Measurements from ENCODE around the gene SCLY.

Gene SCLY

GRCh38 chr2:238094438-238095022 lies 33.7 kb downstream of the SCLY start:
- TF ChIP-seq EGR1 (IDR thresholded peaks at IDR 0.05) (no peak), YY1 (IDR thresholded peaks at IDR 0.05; ENCODE audit: low read depth) (no peak), TAF1 (IDR thresholded peaks at IDR 0.05; ENCODE audit: low read depth) (no peak), MAX (IDR thresholded peaks at IDR 0.05) (no peak), TCF12 (IDR thresholded peaks at IDR 0.05; ENCODE audit: low read depth) (no peak), CEBPB (IDR thresholded peaks at IDR 0.05) (no peak), TEAD4 (IDR thresholded peaks at IDR 0.05) (no peak), EP300 (IDR thresholded peaks at IDR 0.05; ENCODE audit: borderline replicate concordance) (no peak), NFIC (IDR thresholded peaks at IDR 0.05) (no peak), RAD21 (IDR thresholded peaks at IDR 0.05; ENCODE audit: low read depth) (no peak), FOXM1 (IDR thresholded peaks at IDR 0.05; ENCODE audit: borderline replicate concordance, low read depth) (no peak), USF1 (IDR thresholded peaks at IDR 0.05) (no peak)

DNA sequence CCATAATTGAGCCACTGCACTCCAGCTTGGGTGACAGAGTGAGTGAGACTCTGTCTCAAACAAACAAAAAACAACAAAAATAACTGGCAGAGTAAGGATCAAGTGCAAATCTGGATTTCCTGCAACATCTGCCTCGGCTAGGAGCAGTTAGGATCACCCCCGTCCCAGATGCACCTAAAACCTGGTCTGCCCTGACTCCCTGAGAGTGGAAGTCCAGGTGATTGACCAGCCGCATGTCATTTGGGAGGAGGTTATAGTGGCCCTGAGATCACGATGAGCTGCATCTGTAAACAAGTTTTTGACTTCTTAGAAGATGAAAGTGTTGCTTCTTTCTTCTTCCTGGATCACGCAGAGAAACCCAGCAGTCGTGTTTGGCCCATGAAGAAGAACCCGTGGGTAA lies 34.3 kb downstream of the SCLY start:
- no peak for TF ChIP-seq EP300 (IDR thresholded peaks at IDR 0.05; ENCODE audit: borderline replicate concordance)
- no peak for TF ChIP-seq TCF12 (IDR thresholded peaks at IDR 0.05; ENCODE audit: low read depth)
- TF ChIP-seq CREB1 (IDR thresholded peaks at IDR 0.05; ENCODE audit: low read depth): no peak
- TF ChIP-seq FOXM1 (IDR thresholded peaks at IDR 0.05; ENCODE audit: borderline replicate concordance, low read depth): no peak
- no peak for TF ChIP-seq TEAD4 (IDR thresholded peaks at IDR 0.05)
- TF ChIP-seq RAD21 (IDR thresholded peaks at IDR 0.05; ENCODE audit: low read depth): no peak
- TF ChIP-seq, protein P1, sequence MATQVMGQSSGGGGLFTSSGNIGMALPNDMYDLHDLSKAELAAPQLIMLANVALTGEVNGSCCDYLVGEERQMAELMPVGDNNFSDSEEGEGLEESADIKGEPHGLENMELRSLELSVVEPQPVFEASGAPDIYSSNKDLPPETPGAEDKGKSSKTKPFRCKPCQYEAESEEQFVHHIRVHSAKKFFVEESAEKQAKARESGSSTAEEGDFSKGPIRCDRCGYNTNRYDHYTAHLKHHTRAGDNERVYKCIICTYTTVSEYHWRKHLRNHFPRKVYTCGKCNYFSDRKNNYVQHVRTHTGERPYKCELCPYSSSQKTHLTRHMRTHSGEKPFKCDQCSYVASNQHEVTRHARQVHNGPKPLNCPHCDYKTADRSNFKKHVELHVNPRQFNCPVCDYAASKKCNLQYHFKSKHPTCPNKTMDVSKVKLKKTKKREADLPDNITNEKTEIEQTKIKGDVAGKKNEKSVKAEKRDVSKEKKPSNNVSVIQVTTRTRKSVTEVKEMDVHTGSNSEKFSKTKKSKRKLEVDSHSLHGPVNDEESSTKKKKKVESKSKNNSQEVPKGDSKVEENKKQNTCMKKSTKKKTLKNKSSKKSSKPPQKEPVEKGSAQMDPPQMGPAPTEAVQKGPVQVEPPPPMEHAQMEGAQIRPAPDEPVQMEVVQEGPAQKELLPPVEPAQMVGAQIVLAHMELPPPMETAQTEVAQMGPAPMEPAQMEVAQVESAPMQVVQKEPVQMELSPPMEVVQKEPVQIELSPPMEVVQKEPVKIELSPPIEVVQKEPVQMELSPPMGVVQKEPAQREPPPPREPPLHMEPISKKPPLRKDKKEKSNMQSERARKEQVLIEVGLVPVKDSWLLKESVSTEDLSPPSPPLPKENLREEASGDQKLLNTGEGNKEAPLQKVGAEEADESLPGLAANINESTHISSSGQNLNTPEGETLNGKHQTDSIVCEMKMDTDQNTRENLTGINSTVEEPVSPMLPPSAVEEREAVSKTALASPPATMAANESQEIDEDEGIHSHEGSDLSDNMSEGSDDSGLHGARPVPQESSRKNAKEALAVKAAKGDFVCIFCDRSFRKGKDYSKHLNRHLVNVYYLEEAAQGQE (IDR thresholded peaks at IDR 0.05; ENCODE audit: low read depth): no peak
- TF ChIP-seq EGR1 (IDR thresholded peaks at IDR 0.05): no peak
- no peak for TF ChIP-seq YY1 (IDR thresholded peaks at IDR 0.05; ENCODE audit: low read depth)
- no peak for TF ChIP-seq TAF1 (IDR thresholded peaks at IDR 0.05; ENCODE audit: low read depth)
- no peak for TF ChIP-seq MAX (IDR thresholded peaks at IDR 0.05)
- TF ChIP-seq ZBTB7A (IDR thresholded peaks at IDR 0.05; ENCODE audit: low read depth): no peak
- no peak for TF ChIP-seq NFIC (IDR thresholded peaks at IDR 0.05)
- no peak for TF ChIP-seq CEBPB (IDR thresholded peaks at IDR 0.05)
- no peak for TF ChIP-seq USF1 (IDR thresholded peaks at IDR 0.05)

- no peak for TF ChIP-seq EGR1 (IDR thresholded peaks at IDR 0.05)
- TF ChIP-seq USF1 (IDR thresholded peaks at IDR 0.05): peak; percentile 87
- peak; percentile 71 for TF ChIP-seq ZBTB7A (IDR thresholded peaks at IDR 0.05; ENCODE audit: low read depth)
- no peak; the same call in 1 of the 2 replicates for TF ChIP-seq TAF1 (IDR thresholded peaks at IDR 0.05; ENCODE audit: low read depth)
- TF ChIP-seq, protein P1 (IDR thresholded peaks at IDR 0.05; ENCODE audit: low read depth): no peak
- peak; percentile 87 for TF ChIP-seq EP300 (IDR thresholded peaks at IDR 0.05; ENCODE audit: borderline replicate concordance)
- peak; percentile 26 for TF ChIP-seq RAD21 (IDR thresholded peaks at IDR 0.05; ENCODE audit: low read depth)
- TF ChIP-seq FOXM1 (IDR thresholded peaks at IDR 0.05; ENCODE audit: borderline replicate concordance, low read depth): 0 out of 2 replicates have a peak, but pooled peaks have one; percentile 50
- peak; percentile 95 for TF ChIP-seq TEAD4 (IDR thresholded peaks at IDR 0.05)
- peak; percentile 91 for TF ChIP-seq NFIC (IDR thresholded peaks at IDR 0.05)
- TF ChIP-seq TCF12 (IDR thresholded peaks at IDR 0.05; ENCODE audit: low read depth): peak; percentile 97
- TF ChIP-seq YY1 (IDR thresholded peaks at IDR 0.05; ENCODE audit: low read depth): 0 out of 2 replicates have a peak, but pooled peaks have one; percentile 11
- TF ChIP-seq CREB1 (IDR thresholded peaks at IDR 0.05; ENCODE audit: low read depth): no peak
- TF ChIP-seq MAX (IDR thresholded peaks at IDR 0.05): peak; percentile 98
- peak; percentile 60 for TF ChIP-seq CEBPB (IDR thresholded peaks at IDR 0.05)
These were observed 35.7 kb downstream of the SCLY start for GRCh38 chr2:238096311-238097011.

DNA sequence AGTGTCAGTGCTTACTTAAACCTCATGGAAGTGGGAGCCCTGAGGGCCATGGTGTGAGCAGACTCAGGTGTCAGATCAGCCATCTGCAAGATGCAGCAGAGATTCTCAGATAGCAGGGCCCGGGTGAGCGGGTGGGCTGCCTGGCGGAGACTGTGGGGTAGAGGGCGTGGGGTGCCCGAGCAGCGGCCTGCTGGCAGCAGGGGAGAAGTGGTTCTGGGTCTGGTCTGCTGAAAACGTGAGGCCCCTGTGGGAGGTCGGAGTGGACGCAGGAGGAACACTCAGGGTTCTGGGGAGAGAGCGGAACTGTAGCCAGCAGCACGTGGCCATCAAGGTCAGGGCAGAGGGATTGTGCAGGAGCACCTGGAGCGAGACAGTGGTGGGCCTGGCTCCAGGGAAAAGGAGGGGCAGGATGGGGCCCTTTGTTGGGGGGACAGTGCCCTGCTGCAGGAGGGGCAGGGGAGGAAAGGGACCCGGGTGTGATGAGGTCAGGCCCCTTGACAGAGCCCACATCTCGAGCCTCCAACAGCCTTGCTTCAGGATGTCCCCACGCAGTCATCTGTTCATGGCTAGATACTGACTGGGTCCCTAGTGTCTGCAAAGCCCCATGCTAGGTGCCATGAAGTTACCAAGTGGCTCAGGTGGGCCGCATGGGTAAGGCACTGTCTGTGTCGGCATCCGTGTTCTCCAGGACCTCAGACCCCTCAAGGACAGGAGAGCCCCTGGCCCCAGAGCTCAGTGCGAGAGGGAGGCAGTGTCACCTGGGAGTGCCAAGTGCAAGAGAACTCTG lies 36.6 kb downstream of the SCLY start:
- no peak for TF ChIP-seq EGR1 (IDR thresholded peaks at IDR 0.05)
- TF ChIP-seq TCF12 (IDR thresholded peaks at IDR 0.05; ENCODE audit: low read depth): no peak
- no peak for TF ChIP-seq NFIC (IDR thresholded peaks at IDR 0.05)
- no peak for TF ChIP-seq YY1 (IDR thresholded peaks at IDR 0.05; ENCODE audit: low read depth)
- no peak for TF ChIP-seq CEBPB (IDR thresholded peaks at IDR 0.05)
- no peak for TF ChIP-seq FOXM1 (IDR thresholded peaks at IDR 0.05; ENCODE audit: borderline replicate concordance, low read depth)
- TF ChIP-seq RAD21 (IDR thresholded peaks at IDR 0.05; ENCODE audit: low read depth): no peak
- TF ChIP-seq EP300 (IDR thresholded peaks at IDR 0.05; ENCODE audit: borderline replicate concordance): no peak
- TF ChIP-seq MAX (IDR thresholded peaks at IDR 0.05): no peak
